ENCODE results near the gene ZSWIM6.

ZSWIM6 gene

DNA sequence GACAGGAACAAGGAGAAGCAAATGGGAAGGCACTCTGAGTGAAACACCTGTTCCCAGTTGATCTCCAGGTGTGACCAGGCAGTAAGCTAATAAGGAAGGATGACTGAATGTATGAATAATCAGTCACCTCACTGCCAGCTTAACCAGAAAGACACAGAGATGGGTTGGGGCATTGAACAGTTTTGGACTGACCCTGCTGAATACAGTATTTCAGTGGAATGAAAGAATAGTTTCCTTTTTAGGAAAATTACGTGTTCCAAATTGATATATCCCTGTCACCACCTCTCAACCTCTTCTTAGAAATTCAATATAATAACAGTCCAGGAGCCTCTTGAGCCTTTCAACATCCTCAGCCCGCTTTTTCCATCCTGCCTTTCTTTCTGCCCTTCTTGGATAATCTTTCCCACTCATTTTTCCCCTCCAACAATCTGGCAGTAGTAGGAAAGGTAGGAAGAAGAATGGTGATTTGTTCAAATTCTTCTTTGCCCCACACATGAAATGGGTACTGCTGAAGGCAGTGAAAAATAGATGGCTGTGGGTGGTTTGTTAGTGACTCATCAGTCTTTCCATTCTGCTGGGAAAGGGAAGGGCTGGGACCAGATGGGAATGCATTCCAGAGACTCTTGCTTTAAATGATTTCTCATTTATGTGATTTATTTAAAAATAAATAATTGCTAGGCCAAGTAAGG is 117.9 kb downstream of the ZSWIM6 start:
- DNase-seq: no peak

- DNase-seq: no peak
Observed at GRCh38 chr5:61450493-61451279, 118.6 kb downstream of the ZSWIM6 start.

GRCh38 chr5:61455179-61456006 is 123.3 kb downstream of the ZSWIM6 start:
- DNase-seq: no peak

- DNase-seq: no peak
Observed at GRCh38 chr5:61460471-61460870, 128.4 kb downstream of the ZSWIM6 start.

DNA sequence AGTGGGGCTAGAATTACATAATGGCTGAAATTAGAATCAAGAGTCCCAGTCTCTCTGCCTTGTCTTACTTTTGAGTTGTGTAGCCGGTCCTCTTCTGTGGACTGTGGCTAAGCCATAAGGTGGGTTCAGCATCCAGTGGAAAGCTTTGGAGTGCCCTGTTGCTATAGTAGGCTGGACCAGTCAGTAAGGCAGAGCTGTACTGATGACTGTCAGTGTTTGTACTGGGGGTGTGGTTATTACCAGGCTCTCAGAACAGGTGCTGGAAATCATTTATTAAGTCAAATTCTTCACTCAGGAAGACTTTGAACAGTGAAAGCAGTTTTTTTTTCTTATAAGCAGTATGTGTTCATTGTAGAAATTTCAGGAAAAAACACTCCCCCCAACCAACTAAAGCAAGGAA is 129.4 kb downstream of the ZSWIM6 start:
- no peak for DNase-seq

- DNase-seq: no peak
Observed at GRCh38 chr5:61461926-61462325, 129.9 kb downstream of the ZSWIM6 start.

DNA sequence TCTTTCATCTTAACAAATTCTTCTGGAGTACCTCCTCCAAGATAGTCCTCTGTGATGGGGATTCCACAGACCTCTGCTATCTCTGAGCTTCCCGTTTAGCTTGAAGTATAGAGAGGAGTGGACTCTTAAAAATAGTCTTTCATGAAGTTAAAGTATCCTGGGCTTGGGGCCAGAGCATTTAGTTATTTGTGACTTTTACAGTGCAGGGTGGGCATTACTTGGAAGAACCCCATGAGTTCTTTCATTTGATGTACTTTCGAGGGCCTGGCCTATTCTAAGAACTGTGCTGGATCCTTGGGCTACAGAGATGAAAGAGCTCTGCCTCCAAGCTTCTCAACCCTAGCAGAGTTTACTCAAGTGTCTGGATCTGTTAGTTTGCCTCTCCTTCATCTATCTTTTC is 131.5 kb downstream of the ZSWIM6 start:
- DNase-seq: no peak

DNA sequence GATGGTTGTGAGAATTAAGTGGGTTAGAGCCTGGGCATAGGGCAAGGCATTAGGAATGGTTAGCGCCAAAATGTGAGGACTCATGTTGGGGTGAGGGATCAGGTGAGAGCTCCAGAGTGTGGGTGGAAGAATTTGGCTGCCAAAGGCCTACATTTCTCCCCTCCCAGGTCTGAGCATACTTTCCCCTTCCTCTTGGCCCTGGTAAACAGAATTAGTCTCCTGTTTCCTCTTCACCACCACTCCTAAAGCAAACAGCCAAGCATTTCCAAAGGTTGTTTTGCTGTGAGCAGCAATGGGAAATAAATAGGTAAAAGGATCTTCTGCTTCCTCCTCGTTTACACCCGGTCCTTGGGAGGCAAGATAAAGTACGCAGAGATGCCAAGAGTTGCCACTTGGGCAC is 132.5 kb downstream of the ZSWIM6 start:
- no peak for DNase-seq

DNA sequence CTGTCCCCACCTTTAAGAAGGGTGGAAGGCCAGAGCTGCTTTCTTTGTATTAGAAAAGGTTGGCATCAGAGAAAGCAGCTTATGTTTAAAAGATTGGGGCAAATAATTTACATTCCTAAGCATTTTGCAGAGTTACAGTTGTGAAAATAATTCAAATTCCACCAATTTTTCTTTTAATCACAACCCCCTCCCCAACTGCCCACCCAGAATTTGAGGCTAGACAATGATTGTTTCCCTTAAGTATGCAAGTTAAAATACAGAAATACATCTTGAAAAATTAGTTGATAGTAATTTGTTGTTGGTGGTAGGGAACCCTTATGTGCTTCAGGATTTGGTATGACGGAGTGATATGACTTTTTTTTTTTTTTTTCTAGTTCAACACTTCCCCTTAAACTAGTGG is 133.0 kb downstream of the ZSWIM6 start:
- no peak for DNase-seq

- DNase-seq: no peak
Observed at GRCh38 chr5:61465496-61465895, 133.4 kb downstream of the ZSWIM6 start.

DNA sequence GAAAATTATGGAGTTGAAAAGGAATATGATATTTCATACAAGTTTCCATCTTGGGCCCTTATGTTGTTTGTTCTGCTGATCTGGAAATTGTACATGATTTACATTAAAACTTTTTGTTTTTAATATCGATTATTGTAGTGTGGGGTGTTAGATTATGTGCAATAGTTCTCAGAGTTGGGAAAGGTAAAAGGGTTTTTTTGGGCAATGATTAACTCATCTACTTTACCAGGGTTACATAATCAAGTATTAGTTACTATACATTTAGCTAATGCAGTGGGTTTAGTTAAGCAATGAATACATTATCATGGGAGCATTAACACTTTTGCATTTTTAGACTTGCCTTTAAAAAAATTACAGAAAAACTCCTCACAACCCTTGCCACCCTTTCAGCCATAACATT is 134.0 kb downstream of the ZSWIM6 start:
- DNase-seq: no peak

DNA sequence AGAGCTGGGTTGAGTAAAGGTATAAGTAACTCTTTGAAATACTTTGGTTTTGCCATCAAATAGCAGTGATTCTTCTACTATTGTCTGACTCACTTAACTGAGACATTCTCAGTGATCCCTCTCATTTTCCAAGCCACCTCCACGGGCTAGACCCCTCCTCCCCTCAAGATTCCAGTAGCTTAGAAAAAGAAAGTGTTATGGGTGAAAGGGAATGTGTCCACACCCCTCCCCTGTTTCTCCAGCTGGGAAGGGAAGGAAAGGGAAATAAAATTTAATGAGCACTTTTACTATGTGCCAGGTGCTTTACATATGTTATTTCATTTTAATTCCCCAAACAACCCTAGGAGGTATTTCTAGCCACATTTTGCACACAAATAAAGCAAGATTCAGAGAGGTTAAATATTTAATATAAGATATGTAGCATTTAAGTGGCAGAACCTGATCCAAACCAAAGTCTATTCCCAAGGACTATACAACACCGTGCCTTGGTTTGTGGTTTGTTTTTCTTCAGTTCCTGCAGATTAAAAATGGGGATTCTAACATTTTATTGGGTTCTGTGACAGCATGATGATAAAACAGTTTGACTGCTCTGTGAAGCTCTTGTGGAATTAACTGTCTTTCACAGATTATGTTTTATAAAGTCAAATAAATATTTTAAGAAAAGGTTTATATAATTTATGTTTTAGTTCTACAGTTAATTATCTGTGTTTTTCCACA is 135.9 kb downstream of the ZSWIM6 start:
- DNase-seq: no peak

- no peak for DNase-seq
Observed at GRCh38 chr5:61468483-61468865, 136.4 kb downstream of the ZSWIM6 start.

GRCh38 chr5:61471352-61471751 is 139.3 kb downstream of the ZSWIM6 start:
- no peak for DNase-seq

DNA sequence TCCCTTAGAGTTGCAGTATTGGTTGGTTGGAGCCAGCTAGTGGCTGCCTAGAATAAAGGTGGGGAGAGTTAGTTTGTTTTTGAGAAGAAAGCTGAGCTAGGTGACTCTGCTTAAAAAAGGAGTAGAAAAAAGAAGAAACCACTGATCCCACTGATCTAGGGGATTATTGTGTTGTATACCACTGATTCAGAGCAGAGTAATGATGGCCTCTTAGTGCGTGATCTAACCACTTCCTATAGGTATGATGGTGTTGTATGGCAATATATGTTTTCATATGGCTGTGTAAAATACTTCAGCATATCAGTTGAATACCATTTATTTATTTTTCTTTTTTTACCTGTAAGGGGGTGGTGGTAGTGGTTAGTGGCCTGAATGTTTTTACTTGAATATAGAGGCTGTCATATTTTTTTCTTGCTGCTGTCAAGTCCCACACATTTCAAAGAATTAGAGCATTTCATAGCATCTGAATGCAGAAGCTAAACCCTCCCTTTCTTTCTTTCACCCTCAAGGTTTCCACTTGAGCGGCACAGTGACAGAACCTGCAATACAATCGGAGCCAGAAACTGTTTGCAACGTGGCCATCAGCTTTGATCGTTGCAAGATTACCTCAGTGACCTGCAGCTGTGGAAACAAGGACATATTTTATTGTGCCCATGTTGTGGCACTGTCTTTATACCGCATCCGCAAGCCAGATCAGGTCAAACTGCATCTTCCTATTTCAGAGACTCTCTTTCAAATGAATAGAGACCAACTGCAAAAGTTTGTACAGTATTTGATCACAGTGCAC is 140.3 kb downstream of the ZSWIM6 start:
- no peak for DNase-seq

GRCh38 chr5:61474746-61475145 is 142.7 kb downstream of the ZSWIM6 start:
- DNase-seq: no peak

GRCh38 chr5:61477788-61478187 is 145.7 kb downstream of the ZSWIM6 start:
- DNase-seq: no peak

DNA sequence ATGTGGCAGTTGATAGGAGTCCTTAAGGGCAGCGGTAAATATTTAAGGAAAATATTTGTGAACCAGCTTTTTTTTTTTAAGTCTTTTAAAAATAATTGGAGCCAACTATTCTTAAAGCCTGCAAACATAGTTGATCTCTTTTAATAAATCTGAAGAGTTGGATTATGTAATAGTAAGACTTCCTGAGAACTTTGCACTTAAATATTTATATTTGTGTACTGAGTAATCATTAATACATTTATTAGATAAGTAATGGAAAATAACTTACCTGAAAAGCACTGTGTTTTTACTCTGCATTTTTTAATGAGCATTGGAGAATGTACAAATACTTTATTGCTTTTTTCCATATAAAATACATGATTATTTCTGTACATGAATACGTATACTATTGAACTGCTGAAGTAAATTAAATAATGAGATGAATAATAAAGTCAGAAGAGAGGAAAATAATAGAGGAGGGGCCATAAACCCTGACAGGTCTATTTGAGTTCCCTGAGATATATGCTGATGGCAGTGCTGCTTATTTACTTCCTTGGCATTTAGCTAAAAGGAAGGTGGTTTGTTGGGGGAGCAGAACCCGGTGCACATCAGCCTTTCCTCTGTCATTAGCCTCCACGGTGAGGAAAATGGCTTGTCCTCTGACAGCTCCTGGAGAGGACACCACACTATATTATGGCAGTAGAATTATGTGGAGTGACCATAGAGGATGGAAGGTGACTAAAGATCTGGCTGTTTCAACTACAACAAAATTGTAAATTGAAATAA is 148.0 kb downstream of the ZSWIM6 start:
- no peak for DNase-seq

GRCh38 chr5:61482980-61483379 is 150.9 kb downstream of the ZSWIM6 start:
- DNase-seq: no peak

DNA sequence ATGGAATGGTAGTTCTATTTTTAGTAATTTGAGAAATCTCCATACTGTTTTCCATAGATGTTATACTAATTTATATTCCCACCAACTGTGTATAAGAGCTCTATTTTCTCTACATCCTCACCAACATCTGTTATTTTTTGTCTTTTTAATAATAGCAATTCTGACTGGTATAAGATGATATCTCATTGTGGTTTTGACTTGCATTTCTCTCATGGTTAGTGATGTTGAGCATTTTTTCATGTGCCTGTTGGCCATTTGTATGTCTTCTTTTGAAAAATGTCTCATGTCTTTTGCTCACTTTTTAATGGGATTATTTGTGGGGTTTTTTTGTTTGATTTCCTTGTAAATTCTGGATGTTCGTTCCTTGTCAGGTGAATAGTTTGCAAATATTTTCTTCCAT is 154.4 kb downstream of the ZSWIM6 start:
- no peak for DNase-seq

DNA sequence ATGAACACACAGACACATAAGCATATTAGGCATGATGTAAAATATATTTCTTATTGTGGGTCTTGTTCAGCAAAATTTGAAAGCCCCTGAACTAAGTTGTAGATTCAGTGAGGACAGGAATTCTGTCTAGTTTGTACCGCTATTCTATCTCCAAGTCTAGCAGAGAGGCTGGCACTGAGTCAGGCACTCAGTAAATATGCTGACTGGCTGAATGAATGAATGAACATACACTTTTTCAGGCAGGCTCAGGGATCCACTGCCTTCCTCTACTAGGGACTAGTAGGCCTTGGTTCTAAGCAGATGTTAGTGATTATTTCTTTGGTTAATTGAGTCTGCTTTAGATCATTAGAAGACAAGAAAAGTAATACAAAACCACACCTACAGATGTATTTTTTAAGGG is 157.5 kb downstream of the ZSWIM6 start:
- no peak for DNase-seq
